ENCODE data around the gene ADRA1B.

The ADRA1B gene

DNA sequence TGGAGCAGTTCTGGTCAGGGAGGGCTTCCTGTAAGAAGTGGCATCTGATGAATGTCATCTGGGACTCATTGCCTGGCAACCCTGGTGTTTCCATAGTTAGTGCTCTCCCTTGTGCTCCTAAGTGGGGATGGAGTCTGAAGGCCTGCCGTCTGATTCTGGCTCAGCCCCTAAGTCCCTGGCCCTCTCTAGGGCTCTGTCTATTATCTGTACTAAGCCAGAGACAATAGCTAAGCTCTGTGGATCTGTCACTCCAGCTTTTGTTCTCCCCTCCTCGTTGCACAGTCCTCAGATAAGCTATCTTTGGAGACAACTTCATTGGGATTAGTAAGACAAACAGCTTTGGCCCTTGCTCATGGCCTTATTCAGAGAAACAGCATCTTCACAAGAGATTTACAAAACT, 62.1 kb downstream of the ADRA1B start:
- DNase-seq (ENCODE audit: low read depth in 1 of 2, low spot score in 1 of 2) = no peak
- no peak overlapping the region for H3K4me3 ChIP-seq (replicated peaks; ENCODE audit: insufficient read depth, low read length)
- H3K27ac ChIP-seq (replicated peaks) = no peak overlapping the region
- H3K27me3 ChIP-seq (ENCODE audit: insufficient read depth, poor library complexity, severe bottlenecking) = peaks cover 13% of the 10 kb centered on the region
- TF ChIP-seq, protein P1, sequence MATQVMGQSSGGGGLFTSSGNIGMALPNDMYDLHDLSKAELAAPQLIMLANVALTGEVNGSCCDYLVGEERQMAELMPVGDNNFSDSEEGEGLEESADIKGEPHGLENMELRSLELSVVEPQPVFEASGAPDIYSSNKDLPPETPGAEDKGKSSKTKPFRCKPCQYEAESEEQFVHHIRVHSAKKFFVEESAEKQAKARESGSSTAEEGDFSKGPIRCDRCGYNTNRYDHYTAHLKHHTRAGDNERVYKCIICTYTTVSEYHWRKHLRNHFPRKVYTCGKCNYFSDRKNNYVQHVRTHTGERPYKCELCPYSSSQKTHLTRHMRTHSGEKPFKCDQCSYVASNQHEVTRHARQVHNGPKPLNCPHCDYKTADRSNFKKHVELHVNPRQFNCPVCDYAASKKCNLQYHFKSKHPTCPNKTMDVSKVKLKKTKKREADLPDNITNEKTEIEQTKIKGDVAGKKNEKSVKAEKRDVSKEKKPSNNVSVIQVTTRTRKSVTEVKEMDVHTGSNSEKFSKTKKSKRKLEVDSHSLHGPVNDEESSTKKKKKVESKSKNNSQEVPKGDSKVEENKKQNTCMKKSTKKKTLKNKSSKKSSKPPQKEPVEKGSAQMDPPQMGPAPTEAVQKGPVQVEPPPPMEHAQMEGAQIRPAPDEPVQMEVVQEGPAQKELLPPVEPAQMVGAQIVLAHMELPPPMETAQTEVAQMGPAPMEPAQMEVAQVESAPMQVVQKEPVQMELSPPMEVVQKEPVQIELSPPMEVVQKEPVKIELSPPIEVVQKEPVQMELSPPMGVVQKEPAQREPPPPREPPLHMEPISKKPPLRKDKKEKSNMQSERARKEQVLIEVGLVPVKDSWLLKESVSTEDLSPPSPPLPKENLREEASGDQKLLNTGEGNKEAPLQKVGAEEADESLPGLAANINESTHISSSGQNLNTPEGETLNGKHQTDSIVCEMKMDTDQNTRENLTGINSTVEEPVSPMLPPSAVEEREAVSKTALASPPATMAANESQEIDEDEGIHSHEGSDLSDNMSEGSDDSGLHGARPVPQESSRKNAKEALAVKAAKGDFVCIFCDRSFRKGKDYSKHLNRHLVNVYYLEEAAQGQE (IDR thresholded peaks at IDR 0.05; ENCODE audit: insufficient replicate concordance, low read depth) = no peak
- no peak for TF ChIP-seq GABPA (IDR thresholded peaks at IDR 0.05; ENCODE audit: low read depth)

DNA sequence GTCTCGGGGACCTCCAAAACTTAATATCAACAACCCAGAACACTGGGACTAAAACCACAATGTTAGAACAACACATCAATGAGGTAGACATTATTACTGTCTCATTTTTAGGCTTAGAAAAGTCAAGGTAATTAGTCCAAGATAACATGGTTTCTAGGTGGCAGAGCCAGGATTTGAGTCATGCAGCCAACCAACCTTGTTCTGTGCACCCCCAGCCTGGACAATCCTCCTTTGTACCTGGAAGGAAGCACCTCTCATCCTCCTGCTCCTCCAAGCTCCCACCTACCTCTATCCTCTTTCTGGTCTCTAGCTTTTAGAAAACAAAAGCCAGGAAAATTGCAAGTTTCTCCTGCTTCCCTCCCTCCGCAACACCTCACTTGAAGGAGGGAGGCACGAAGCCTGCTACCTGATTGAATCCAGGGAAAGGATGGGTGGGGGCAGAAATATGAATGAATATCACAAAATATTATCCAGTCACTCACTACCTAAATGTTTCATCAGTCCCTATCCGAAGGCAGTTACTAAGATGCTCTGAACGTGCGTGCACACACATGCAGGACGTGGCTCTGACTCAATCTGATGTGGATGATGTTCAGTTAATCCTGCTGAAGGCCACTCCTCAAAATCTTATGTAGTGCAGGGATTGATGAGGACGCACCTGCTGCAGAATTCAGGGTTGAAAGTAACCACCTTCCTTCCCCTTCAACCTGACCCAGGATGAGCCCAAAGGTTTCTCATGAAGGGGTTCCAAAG, 66.3 kb downstream of the ADRA1B start:
- TF ChIP-seq POLR2AphosphoS5 (IDR thresholded peaks at IDR 0.05; ENCODE audit: low read depth) = no peak
- Histone ChIP-seq H3K27ac (replicated peaks) (no peak overlapping the region), H3K27me3 (ENCODE audit: insufficient read depth, poor library complexity, severe bottlenecking) (peaks cover 23% of the 10 kb centered on the region), H3K4me3 (replicated peaks; ENCODE audit: insufficient read depth, low read length) (no peak overlapping the region)
- DNase-seq (ENCODE audit: low read depth in 1 of 2, low spot score in 1 of 2) = no peak

DNA sequence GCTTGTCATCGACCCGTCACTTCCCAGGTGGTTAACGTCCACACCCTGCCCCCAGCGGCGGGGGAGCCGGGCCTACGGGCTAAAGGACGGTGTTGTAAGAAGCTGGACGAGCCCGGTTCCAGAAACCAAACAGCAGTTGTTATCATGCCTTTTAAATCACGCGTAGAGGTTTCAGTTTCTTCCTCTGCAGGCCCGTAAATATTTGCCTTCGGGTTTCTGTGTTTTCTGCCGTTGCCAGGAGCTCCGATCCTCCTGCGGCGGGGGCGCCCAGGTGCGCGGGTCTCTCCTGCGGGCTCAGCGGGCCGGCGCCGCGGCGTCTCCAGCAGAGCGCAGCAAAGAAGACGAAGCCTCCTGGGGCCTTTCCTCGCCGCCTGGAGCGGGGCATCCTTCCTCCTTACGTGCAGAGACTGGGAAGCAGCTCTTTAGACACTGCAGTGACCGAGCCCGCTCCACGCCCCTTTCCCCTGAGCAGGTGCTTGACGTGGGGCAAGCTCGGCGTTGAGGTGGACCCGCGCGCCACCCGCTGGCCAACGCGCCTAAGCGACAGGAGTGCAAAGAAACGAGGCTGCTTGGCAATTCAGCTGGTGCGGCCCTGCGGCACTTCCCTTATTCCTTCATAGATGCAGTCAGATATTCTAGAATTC, 70.9 kb downstream of the ADRA1B start:
- peak; percentile 95 for TF ChIP-seq SPI1 (IDR thresholded peaks at IDR 0.05; ENCODE audit: borderline replicate concordance, low read depth)
- no peak for TF ChIP-seq GABPA (IDR thresholded peaks at IDR 0.05; ENCODE audit: low read depth)
- TF ChIP-seq, protein P2, sequence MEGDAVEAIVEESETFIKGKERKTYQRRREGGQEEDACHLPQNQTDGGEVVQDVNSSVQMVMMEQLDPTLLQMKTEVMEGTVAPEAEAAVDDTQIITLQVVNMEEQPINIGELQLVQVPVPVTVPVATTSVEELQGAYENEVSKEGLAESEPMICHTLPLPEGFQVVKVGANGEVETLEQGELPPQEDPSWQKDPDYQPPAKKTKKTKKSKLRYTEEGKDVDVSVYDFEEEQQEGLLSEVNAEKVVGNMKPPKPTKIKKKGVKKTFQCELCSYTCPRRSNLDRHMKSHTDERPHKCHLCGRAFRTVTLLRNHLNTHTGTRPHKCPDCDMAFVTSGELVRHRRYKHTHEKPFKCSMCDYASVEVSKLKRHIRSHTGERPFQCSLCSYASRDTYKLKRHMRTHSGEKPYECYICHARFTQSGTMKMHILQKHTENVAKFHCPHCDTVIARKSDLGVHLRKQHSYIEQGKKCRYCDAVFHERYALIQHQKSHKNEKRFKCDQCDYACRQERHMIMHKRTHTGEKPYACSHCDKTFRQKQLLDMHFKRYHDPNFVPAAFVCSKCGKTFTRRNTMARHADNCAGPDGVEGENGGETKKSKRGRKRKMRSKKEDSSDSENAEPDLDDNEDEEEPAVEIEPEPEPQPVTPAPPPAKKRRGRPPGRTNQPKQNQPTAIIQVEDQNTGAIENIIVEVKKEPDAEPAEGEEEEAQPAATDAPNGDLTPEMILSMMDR (IDR thresholded peaks at IDR 0.05; ENCODE audit: insufficient read depth, low read length) = peak; percentile 56
- Histone ChIP-seq H3K27ac (replicated peaks) (no peak overlapping the region), H3K27me3 (ENCODE audit: insufficient read depth, poor library complexity, severe bottlenecking) (peaks cover 21% of the 10 kb centered on the region), H3K4me3 (replicated peaks; ENCODE audit: insufficient read depth, low read length) (peak overlapping the region; percentile 28)
- DNase-seq (ENCODE audit: low read depth in 1 of 2, low spot score in 1 of 2) = peak; percentile 58 to 81

DNA sequence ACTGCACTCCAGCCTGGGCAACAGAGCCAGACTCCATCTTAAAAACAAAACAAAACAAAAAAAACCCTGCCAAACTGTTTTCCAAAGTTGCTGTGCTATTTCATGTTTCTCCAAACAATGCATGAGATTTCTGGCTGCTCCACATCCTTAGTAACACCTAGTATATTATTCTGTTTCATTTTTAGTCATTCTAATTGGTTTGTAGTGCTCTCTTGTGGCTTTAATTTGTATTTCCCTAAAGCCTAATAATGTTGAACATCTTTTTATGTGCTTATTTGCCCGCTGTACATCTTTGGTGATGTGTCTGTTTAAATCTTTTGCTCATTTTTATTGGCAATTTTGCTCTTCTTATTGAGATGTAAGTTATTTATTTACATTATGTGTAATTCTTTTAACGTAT, 74.2 kb downstream of the ADRA1B start:
- TF ChIP-seq POLR2AphosphoS5 (IDR thresholded peaks at IDR 0.05; ENCODE audit: low read depth) = no peak
- no peak for TF ChIP-seq SPI1 (IDR thresholded peaks at IDR 0.05; ENCODE audit: borderline replicate concordance, low read depth)
- no peak for TF ChIP-seq GABPA (IDR thresholded peaks at IDR 0.05; ENCODE audit: low read depth)
- TF ChIP-seq, protein P1 (IDR thresholded peaks at IDR 0.05; ENCODE audit: insufficient replicate concordance, low read depth) = no peak
- TF ChIP-seq, protein P2 (IDR thresholded peaks at IDR 0.05; ENCODE audit: insufficient read depth, low read length) = no peak
- Histone ChIP-seq H3K4me3 (replicated peaks; ENCODE audit: insufficient read depth, low read length) (no peak overlapping the region), H3K27ac (replicated peaks) (no peak overlapping the region), H3K27me3 (ENCODE audit: insufficient read depth, poor library complexity, severe bottlenecking) (peaks cover 18% of the 10 kb centered on the region)
- no peak for DNase-seq (ENCODE audit: low read depth in 1 of 2, low spot score in 1 of 2)

All from HL-60 (cell line).